Fibroblast of mammary gland (primary cell): ENCODE data around the gene VGLL3.
A peak's percentile ranks its signal among the peaks of the same experiment; 100 is the strongest.

ENCODE experiments used
- DNase-seq: peaks from one replicate; pipeline ENCODE4 v3.0.0-alpha.2; 2010; ENCODE audit warnings: low read depth
- H3K4me3 ChIP-seq: 2 replicates; pipeline ENCODE4 v1.5.1; 2011; ENCODE audit warnings: low read depth, mild to moderate bottlenecking, low read length, moderate library complexity; ENCODE audit not compliant: control insufficient read depth
- TF ChIP-seq, protein P1 (sequence below): conservative IDR thresholded peaks from 2 replicates; pipeline ENCODE4 v1.5.1; 2011; ENCODE audit warnings: low read depth, low read length, inconsistent platforms; ENCODE audit not compliant: control insufficient read depth, insufficient read depth

VGLL3 gene

DNA sequence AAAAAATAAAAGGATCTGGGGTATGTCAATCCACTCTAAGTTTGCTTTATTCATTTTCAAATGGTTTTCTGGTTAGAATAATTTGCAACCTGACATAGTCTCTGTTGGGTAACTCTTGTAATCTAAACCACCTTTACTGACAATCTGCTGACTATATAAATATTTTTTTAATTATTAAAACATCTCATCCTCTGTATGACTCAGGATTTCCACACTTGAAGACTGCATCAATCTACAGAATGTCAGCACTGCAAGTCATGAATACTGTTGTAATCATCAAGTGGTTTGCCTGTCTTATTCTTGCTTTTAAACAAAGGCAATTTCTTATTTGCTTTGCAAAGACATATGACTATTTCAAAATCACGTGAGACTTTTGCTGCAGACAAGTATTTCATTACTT is 42.1 kb downstream of the VGLL3 start:
- TF ChIP-seq, protein P1, sequence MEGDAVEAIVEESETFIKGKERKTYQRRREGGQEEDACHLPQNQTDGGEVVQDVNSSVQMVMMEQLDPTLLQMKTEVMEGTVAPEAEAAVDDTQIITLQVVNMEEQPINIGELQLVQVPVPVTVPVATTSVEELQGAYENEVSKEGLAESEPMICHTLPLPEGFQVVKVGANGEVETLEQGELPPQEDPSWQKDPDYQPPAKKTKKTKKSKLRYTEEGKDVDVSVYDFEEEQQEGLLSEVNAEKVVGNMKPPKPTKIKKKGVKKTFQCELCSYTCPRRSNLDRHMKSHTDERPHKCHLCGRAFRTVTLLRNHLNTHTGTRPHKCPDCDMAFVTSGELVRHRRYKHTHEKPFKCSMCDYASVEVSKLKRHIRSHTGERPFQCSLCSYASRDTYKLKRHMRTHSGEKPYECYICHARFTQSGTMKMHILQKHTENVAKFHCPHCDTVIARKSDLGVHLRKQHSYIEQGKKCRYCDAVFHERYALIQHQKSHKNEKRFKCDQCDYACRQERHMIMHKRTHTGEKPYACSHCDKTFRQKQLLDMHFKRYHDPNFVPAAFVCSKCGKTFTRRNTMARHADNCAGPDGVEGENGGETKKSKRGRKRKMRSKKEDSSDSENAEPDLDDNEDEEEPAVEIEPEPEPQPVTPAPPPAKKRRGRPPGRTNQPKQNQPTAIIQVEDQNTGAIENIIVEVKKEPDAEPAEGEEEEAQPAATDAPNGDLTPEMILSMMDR = no peak
- peak; percentile 96 for DNase-seq
- no peak overlapping the region for H3K4me3 ChIP-seq

DNA sequence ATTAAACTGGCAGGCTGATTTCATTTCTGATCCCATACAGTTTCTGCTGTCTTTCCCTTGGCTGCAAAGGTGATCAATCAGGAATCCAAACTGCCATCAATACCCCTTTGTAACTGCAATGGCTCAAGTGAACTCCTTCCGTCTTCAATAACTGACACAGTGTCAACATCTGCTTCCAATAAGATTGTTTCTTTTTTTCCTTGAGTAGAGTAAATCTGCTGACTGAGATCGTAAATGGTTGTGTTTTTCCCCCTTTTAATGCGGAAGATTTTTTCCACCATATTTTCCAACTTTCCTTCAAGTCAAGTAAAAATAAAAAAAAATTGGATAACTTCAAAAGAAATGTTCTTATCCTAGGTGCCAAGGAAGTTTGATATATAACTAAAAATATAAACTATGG is 48.7 kb downstream of the VGLL3 start:
- no peak overlapping the region for H3K4me3 ChIP-seq
- TF ChIP-seq, protein P1 = no peak
- peak; percentile 72 for DNase-seq

DNA sequence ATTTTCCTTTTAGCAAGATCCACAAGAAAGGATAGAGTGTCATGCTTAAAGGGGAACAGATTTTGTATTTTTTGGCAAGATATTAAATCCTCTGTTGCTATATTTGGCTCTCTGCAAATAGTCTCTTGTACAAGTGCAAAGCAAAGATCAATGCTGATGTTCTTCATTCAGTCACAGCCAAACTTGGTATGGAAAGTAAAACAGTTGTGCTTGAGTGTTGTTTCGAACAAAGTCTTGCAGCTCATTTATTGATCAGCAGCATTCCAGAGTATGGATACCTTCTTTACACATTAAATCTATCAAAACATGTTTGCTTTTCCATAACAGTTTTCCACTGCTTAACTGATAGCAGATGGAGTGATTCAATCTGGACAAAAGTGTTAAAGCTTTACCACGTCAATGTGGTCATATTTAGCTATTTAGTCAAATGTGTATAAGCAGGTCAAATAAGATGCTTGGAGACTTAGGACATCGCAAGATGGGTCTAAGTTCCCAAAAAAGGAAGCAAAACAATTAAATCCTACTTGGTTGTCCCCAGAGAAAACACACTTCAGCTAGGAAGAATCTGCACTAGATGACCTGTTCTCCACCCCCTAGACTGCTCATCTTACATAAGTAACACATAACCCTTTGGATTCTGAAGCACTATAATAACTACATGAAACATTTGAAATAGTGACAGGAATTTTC is 52.4 kb downstream of the VGLL3 start:
- H3K4me3 ChIP-seq = no peak overlapping the region
- TF ChIP-seq, protein P1 = no peak

DNA sequence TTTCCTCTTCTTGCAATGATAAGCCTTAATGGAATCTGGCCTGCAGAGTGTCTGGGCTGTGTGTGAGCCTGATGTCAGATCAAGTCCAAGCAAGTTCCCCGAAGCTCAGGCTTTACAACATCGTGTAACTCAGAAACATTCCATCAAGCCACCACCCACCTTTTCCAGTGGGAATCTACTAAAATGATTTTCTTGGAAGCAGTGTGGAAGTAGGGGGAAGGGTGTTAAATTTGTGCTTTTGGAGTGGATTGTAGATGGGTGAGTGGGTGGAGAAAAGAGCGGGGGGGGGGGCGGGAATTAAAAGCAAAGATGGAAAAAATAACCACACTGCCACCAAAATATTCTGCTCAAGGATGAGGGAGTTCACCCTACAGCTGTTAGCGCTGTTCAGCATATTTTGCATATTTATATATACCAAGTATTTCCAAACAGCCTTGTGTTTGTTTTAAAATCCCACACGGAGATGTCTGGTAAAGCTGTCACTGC is 53.6 kb downstream of the VGLL3 start:
- no peak overlapping the region for H3K4me3 ChIP-seq
- TF ChIP-seq, protein P1 = no peak
- DNase-seq = peak; percentile 95

More for the DNA sequence above, 52.4 kb downstream of the VGLL3 start:
- DNase-seq = peak; percentile 99

DNA sequence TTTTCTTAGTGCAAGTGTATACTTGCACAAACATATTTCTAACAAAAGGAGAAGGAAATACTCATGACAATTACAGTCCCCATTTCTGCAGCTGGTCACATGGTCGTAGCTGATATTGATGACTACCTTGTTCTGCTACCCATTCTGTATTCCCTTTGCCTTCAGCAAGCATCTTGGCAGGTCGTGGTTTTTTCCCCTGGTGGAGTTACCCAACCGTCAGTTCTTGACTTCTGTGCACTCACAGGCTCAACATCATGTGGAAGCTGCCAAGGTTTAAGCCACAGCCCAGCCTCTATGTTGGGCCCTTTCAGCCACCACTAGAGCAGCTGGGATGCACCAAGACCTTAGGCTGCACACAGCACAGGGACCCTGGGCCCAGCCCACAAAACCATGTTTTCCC is 56.1 kb downstream of the VGLL3 start:
- TF ChIP-seq, protein P1 = no peak
- no peak overlapping the region for H3K4me3 ChIP-seq
- DNase-seq = no peak

DNA sequence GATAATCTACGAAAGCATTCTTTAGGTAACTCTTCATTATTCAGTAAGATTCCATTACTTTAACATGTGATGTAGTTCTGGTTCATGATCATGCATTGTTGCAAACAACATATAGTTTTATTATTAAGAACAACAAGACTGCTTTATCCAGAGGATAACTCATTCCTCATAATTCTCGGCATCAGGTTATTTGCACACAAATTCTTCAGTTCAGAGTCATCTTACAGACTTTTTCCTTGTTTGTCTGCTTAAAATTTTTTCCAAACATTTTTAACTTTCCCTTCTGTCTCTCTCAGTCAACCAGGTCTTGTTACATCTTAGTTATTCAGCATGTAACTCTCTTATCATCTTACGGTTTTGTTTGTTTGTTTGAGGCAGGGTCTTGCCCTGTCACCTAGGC is 60.1 kb downstream of the VGLL3 start:
- TF ChIP-seq, protein P1 = no peak
- DNase-seq = no peak
- H3K4me3 ChIP-seq = no peak overlapping the region

DNA sequence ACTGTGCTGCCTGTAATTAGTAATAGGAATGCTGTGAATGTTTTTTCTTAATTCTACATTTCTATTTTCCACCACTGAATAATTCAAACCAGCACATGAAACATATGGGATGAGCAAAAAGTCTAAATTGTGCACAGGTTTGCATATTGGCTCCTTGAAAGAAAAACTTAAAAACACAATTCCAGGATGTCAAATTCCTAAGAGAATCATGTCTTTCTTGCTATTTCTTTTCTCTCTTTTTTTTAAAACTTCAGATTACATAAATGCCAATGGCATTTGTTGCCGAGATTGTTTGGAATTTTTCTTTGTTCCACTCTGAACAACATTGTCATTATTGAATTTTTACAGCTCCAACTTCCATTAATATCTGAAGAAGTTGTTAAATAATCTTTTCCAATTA is 60.8 kb downstream of the VGLL3 start:
- no peak overlapping the region for H3K4me3 ChIP-seq
- TF ChIP-seq, protein P1 = no peak
- DNase-seq = no peak
